ENCODE measurements around the gene ATP2A1. TPM values are rescaled to one million over a fixed set of nuclear protein-coding genes. Genes with fewer than 3 reads are reported as not detected.
A peak's percentile ranks its signal among the peaks of the same experiment; 100 is the strongest.
"Not testable (repeated sequence)": the region's sequence is repeated elsewhere in the genome, so short reads cannot be mapped to it uniquely, and the experiment has no call there.

Gene ATP2A1
- total RNA-seq, 1 experiment from 2014 or later, result 2.9 TPM

GRCh38 chr16:28925386-28926228 is 47.3 kb downstream of the ATP2A1 start:
- no peaks in the 10 kb centered on the region for H3K27me3 ChIP-seq (ENCODE audit: control insufficient read depth, insufficient read depth, low read length)
- intact Hi-C loops (cut with micrococcal nuclease; ENCODE audit: unreplicated experiment), result no loop called here
- H3K27ac ChIP-seq (ENCODE audit: low read length), result peak overlapping the region; percentile 98
- TF ChIP-seq SIN3A (IDR thresholded peaks at IDR 0.05; ENCODE audit: borderline replicate concordance, insufficient read depth, low read depth, low read length) (no peak), POLR2AphosphoS5 (IDR thresholded peaks at IDR 0.05; ENCODE audit: low read depth, low read length) (peak; percentile 81; the same call in 1 of the 2 replicates), TCF7L2 (IDR thresholded peaks at IDR 0.05; ENCODE audit: low read depth, low read length) (peak; percentile 95)
- TF ChIP-seq, protein P1, sequence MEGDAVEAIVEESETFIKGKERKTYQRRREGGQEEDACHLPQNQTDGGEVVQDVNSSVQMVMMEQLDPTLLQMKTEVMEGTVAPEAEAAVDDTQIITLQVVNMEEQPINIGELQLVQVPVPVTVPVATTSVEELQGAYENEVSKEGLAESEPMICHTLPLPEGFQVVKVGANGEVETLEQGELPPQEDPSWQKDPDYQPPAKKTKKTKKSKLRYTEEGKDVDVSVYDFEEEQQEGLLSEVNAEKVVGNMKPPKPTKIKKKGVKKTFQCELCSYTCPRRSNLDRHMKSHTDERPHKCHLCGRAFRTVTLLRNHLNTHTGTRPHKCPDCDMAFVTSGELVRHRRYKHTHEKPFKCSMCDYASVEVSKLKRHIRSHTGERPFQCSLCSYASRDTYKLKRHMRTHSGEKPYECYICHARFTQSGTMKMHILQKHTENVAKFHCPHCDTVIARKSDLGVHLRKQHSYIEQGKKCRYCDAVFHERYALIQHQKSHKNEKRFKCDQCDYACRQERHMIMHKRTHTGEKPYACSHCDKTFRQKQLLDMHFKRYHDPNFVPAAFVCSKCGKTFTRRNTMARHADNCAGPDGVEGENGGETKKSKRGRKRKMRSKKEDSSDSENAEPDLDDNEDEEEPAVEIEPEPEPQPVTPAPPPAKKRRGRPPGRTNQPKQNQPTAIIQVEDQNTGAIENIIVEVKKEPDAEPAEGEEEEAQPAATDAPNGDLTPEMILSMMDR (IDR thresholded peaks at IDR 0.05), result no peak
- TF ChIP-seq, protein P2, sequence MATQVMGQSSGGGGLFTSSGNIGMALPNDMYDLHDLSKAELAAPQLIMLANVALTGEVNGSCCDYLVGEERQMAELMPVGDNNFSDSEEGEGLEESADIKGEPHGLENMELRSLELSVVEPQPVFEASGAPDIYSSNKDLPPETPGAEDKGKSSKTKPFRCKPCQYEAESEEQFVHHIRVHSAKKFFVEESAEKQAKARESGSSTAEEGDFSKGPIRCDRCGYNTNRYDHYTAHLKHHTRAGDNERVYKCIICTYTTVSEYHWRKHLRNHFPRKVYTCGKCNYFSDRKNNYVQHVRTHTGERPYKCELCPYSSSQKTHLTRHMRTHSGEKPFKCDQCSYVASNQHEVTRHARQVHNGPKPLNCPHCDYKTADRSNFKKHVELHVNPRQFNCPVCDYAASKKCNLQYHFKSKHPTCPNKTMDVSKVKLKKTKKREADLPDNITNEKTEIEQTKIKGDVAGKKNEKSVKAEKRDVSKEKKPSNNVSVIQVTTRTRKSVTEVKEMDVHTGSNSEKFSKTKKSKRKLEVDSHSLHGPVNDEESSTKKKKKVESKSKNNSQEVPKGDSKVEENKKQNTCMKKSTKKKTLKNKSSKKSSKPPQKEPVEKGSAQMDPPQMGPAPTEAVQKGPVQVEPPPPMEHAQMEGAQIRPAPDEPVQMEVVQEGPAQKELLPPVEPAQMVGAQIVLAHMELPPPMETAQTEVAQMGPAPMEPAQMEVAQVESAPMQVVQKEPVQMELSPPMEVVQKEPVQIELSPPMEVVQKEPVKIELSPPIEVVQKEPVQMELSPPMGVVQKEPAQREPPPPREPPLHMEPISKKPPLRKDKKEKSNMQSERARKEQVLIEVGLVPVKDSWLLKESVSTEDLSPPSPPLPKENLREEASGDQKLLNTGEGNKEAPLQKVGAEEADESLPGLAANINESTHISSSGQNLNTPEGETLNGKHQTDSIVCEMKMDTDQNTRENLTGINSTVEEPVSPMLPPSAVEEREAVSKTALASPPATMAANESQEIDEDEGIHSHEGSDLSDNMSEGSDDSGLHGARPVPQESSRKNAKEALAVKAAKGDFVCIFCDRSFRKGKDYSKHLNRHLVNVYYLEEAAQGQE (IDR thresholded peaks at IDR 0.05; ENCODE audit: insufficient read depth in 1 of 2, low read depth in 2 of 2, low read length in 1 of 2), result peak in 1 of 2 experiments; percentile 47; a peak in 1 of 4 replicates
- no TSS peak for BruUV-seq (replicated peaks)
- CTCF ChIA-PET, result no interaction called here
- H3K4me3 ChIP-seq (ENCODE audit: low read depth in 2 of 2, low read length in 2 of 2), result peak overlapping the region; percentile 81 to 82
- POLR2A ChIA-PET, result no interaction called here
- H3K4me1 ChIP-seq (ENCODE audit: control insufficient read depth, insufficient read depth, low read length), result peaks cover 6% of the 10 kb centered on the region
- DNase-seq (ENCODE audit: low read depth, low spot score) (no peak), ATAC-seq (peak; percentile 76)
- in situ Hi-C loops (cut with HindIII; ENCODE audit: low pct_unique_long_range_greater_than_20kb, low sequenced_read_pairs), result no loop called here
- H3K36me3 ChIP-seq (ENCODE audit: control insufficient read depth, insufficient read depth, low read length), result no peaks in the 10 kb centered on the region
- no peaks in the 10 kb centered on the region for H3K9me3 ChIP-seq (ENCODE audit: control insufficient read depth, insufficient read depth, low read depth, low read length)

DNA sequence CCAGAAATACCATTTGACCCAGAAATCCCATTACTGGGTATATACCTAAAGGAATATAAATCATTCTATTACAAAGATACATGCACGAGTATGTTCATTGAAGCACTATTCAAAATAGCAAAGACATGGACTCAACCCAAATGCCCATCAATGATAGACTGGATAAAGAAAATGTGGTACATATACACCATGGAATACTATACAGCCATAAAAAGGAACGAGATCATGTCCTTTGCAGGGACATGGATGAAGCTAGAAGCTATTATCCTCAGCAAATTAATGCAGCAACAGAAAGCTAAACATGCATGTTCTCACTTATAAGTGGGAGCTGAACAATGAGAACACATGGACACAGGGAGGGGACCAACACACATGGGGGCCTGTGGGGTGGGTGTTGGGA is 48.0 kb downstream of the ATP2A1 start:
- H3K4me1 ChIP-seq (ENCODE audit: control insufficient read depth, insufficient read depth, low read length); DNase-seq (ENCODE audit: low read depth, low spot score); H3K27me3 ChIP-seq (ENCODE audit: control insufficient read depth, insufficient read depth, low read length); POLR2A ChIA-PET; CTCF ChIA-PET; in situ Hi-C loops (cut with HindIII; ENCODE audit: low pct_unique_long_range_greater_than_20kb, low sequenced_read_pairs); intact Hi-C loops (cut with micrococcal nuclease; ENCODE audit: unreplicated experiment); ATAC-seq; H3K9me3 ChIP-seq (ENCODE audit: control insufficient read depth, insufficient read depth, low read depth, low read length); H3K36me3 ChIP-seq (ENCODE audit: control insufficient read depth, insufficient read depth, low read length); BruUV-seq (replicated peaks): not testable (repeated sequence)
- peak overlapping the region; percentile 98 for H3K27ac ChIP-seq (ENCODE audit: low read length)
- H3K4me3 ChIP-seq (ENCODE audit: low read depth in 2 of 2, low read length in 2 of 2), result peak overlapping the region; percentile 81 to 82

DNA sequence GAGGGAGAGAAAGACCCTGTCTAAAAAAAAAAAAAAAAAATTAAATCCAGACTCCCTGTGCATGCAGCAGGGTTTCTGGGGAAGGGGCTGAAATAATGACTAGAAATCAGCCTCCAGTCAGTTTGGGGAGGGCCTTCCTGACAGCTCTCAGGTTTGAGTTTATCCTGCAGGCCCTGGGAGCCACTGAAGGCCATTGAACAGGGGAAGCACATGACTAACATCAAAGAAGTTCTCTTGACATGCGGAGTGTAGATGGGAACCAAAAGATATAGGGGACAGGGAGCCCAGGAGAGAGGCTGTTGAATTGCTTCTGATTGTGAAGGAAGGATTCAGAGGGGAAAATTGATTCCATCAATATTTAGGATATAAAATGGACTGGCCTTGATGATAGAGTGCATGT is 49.5 kb downstream of the ATP2A1 start:
- ChIA-PET CTCF (interaction anchor here (0.6 kb wide), 1 partner anchor 53 kb away, joined by 8 read pairs; no protein-coding TSS in a partner anchor), POLR2A (interaction anchor here (0.6 kb wide), 1 partner anchor 65 kb away, joined by 15 read pairs; no protein-coding TSS in a partner anchor)
- Histone ChIP-seq H3K27me3 (ENCODE audit: control insufficient read depth, insufficient read depth, low read length) (no peaks in the 10 kb centered on the region), H3K4me3 (ENCODE audit: low read depth in 2 of 2, low read length in 2 of 2) (no peak overlapping the region), H3K36me3 (ENCODE audit: control insufficient read depth, insufficient read depth, low read length) (no peaks in the 10 kb centered on the region), H3K27ac (ENCODE audit: low read length) (no peak overlapping the region), H3K4me1 (ENCODE audit: control insufficient read depth, insufficient read depth, low read length) (peaks cover 6% of the 10 kb centered on the region), H3K9me3 (ENCODE audit: control insufficient read depth, insufficient read depth, low read depth, low read length) (no peaks in the 10 kb centered on the region)
- ATAC-seq (no peak), DNase-seq (ENCODE audit: low read depth, low spot score) (no peak)
- in situ Hi-C loops (cut with HindIII; ENCODE audit: low pct_unique_long_range_greater_than_20kb, low sequenced_read_pairs), result no loop called here
- intact Hi-C loops (cut with micrococcal nuclease; ENCODE audit: unreplicated experiment), result no loop called here
- TF ChIP-seq TCF7L2 (IDR thresholded peaks at IDR 0.05; ENCODE audit: low read depth, low read length) (no peak), SIN3A (IDR thresholded peaks at IDR 0.05; ENCODE audit: borderline replicate concordance, insufficient read depth, low read depth, low read length) (no peak), POLR2AphosphoS5 (IDR thresholded peaks at IDR 0.05; ENCODE audit: low read depth, low read length) (no peak)
- TF ChIP-seq, protein P1 (IDR thresholded peaks at IDR 0.05), result no peak
- TF ChIP-seq, protein P2 (IDR thresholded peaks at IDR 0.05; ENCODE audit: insufficient read depth in 1 of 2, low read depth in 2 of 2, low read length in 1 of 2), result no peak
- no TSS peak for BruUV-seq (replicated peaks)

Measured in Panc1 (cell line).